ENCODE results near the gene CKS1B.
"Not testable (repeated sequence)": the region's sequence is repeated elsewhere in the genome, so short reads cannot be mapped to it uniquely, and the experiment has no call there.

Gene CKS1B

DNA sequence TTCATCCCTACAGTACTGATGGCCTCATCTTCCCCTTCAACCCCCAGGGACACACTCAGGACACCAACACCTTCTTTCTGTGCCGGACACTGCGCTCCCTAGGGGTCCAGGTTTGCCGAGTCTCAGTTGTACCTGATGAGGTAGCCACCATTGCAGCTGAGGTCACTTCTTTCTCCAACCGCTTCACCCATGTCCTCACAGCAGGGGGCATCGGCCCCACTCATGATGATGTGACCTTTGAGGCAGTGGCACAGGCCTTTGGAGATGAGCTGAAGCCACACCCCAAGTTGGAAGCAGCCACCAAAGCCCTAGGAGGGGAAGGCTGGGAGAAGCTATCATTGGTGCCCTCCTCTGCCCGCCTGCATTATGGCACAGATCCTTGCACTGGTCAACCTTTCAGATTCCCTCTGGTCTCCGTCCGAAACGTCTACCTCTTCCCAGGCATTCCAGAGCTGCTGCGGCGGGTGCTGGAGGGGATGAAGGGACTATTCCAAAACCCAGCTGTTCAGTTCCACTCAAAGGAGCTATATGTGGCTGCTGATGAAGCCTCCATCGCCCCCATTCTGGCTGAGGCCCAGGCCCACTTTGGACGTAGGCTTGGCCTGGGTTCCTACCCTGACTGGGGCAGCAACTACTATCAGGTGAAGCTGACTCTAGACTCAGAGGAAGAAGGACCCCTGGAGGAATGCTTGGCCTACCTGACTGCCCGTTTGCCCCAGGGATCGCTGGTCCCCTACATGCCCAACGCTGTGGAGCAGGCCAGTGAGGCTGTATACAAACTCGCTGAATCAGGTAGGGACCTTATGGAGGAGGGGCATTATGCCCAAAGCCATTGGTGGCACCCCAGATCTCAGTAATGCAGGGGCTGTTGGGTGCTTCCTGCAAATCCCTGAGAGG is 13.8 kb downstream of the CKS1B start:
- no peak for DNase-seq

DNA sequence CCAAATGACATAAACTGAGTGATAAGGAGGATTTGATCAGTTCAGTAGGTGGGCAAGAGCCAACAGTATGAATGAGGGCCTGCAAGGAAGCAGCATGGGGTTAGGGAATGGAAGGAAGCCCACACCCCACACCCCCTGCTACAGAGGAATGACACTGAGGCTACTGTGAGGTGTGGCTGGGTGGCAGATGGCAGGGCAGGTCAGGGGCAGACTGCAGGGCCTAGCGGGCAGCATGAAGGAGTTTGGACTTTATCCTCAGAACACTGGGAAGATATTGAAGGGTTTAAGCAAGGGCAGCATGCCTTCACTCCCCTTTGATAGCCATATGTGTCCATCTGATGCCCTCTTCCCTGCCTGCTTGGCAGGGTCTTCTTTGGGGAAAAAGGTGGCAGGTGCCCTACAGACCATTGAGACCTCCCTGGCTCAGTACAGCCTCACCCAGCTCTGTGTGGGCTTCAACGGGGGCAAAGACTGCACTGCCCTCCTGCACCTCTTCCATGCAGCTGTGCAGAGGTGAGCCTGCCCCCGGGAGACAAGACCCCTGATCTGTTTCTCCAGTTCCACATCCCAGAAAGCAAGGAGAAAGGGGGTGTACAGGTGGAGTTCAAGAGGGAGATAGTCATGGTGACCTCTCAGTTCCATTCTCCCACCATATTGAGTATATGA is 14.8 kb downstream of the CKS1B start:
- no peak for DNase-seq

DNA sequence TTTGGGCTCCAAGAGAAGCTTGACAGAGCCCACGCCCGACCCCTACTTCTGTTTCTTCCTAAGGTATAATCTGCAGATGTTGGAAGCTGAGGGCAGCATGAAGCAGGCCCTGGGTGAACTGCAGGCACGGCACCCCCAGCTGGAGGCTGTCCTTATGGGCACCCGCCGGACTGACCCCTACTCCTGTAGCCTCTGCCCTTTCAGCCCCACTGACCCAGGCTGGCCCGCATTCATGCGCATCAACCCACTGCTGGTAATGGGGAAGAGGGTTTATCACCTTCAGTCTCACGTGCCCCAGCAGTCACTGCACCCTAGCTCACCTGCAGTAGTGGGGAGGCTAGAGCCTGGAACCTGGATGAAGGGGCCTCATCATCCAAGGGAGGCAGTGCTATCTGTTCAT is 15.8 kb downstream of the CKS1B start:
- DNase-seq = no peak

DNA sequence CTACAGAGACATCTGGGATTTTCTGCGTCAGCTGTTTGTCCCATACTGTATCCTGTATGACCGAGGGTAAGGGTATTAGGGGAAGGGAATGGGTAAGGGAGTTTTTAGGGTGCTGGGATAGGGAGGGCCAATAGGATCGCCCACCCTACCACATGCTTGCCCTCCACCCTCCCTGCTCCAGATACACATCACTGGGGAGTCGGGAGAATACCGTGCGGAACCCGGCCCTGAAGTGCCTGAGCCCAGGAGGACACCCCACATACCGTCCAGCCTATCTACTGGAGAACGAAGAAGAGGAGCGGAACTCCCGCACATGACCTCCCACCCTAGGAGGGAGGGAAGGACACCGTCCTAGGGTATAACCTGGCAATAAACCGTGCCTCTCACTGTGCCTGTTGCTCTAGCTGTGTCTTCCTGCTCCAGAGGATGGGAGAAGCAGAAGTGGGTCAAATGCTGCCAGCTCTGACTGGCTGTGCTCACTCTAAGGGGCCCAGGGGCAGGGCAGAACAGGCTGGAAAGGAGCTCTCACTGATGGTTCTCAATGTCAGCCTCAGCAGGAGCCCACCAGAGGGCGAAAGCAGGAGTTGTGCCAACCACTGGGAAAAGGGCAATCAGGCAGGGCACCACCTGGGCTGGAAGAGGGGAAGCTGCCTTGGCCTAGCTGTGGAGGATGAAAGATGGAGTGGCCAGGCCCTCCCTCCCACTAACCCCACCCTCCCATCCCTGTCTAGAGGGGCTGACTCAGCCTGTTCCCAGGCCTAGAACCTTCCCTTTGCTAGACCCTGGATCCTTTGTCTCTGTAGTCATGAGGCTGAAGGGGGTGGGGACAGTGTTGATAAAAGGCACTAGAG is 18.5 kb downstream of the CKS1B start:
- no peak for DNase-seq

DNA sequence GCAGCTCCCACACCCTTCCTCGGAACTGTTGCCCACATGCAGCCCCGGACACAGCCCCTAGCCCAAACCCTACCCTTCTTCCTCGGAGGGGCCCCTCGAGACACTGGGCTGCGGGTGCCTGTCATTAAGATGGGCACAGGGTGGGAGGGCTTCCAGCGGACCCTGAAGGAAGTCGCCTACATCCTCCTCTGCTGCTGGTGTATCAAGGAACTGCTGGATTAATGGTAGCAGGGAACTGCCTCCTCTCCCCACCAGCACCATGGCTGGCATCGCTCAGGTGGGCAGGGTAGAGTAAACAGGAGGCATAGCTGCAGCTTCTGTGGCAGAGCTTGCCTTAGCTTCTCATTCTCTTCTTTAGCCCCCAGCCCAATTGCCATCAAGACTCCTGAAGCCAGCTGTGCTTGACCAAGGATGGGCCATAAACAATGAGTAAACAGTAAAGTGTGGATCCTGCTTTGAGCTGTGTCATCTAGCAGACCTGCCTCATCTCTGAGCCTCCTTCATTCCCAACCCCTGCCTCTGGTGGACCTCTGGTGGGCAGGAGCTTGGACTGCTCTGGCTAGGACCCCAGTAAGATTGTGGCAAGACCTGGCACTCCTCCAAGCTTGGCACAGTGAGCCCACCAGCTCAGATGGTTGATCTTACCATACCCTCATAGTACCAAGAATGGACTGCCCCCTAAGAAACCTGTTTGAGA is 19.2 kb downstream of the CKS1B start, which contains the start of gene LENEP:
LENEP (plus strand) TSS at position 15 of the 697 bp plus-strand sequence; CDS start at position 37, 22 bp downstream.
- no peak for DNase-seq

DNA sequence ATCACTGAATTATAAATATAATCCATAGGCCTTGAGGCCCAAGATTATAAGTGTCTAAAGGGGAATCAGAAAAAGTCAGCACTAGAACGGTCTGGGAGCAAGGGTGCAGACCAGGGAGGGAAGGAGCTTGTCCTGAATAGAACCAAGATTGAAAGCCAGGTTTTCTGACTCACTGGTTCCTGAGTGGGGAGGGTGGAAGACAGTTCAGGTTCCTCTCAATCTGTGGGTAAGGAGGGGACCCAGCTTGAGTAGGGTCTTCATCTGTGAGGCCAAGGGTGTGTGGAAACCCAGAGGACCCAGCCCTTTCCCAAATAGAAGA is 19.7 kb downstream of the CKS1B start:
- DNase-seq = no peak

DNA sequence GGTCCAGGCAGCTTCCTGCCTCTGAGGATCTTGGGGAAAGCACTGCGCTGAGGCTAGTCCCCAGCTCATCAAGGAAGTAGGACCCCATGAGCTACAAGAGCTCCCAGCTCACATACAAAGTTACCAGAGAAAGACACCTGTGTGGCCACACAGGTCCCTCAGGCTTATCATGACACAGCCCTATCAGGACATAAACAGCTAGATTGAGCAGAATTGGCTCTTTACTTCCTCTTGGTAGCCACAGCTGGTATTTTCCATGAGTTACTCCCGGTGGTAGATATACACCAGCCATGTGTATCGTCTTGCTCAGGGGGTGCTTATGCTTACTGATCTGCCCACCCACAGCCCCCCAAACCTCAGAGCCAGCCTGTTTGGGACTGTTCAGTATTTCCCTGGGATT is 20.1 kb downstream of the CKS1B start:
- no peak for DNase-seq

DNA sequence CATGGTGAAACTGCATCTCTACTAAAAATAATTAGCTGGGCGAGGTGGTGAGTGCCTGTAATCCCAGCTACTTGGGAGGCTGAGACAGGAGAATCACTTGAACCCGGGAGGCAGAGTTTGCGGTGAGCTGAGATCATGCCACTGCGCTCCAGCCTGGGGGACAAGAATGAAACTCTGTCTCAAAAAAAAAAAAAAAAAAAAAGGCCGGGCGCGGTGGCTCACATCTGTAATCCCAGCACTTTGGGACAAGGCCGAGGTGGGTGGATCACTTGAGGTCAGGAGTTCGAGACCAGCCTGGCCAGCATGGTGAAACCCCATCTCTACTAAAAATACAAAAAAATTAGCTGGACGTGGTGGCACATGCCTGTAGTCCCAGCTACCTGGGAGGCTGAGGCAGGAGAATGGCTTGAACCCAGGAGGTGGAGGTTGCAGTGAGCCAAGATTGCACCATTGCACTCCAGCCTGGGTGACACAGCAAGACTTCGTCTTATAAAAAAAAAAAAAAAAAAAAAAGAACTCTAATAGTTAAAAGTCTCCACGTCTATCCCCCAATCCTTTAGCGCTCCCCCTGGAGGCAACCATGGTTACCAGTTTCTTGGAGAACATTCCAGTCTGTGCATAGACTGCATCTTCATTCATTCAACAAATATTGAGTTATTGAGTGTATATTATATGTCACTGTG is 21.0 kb downstream of the CKS1B start:
- not testable (repeated sequence) for DNase-seq

DNA sequence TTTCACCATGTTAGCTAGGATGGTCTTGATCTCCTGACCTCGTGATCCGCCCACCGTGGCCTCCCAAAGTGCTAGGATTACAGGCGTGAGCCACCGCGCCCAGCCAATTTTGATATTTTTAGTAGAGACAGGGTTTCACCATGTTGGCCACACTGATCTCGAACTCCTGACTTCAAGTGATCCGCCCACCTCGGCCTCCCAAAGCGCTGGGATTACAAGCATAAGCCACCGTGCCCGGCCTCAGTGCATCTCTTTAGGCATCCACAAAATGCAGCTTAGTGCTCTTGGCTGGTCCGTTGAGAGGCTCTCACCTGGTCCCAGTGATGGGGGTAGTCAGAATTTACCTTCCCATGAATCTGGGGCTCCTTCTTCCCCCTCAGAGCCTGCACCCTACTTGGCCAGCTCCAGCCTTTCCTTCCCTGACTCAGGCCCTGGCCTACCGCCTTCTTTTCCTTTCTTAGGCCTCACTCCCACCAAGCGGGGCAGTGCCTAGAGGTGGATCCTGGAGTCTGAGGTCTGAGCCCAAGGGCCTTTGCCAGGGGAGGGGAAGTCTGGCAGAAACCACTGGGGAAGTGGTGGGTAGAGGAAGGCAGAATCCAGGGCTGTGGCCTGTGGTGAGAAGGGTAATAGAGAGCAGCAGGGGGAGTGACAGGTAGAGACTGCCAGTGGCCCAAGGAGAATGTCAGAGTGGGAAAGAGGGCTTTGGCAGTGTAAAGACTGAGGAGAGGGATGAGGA is 22.7 kb downstream of the CKS1B start:
- no peak for DNase-seq

DNA sequence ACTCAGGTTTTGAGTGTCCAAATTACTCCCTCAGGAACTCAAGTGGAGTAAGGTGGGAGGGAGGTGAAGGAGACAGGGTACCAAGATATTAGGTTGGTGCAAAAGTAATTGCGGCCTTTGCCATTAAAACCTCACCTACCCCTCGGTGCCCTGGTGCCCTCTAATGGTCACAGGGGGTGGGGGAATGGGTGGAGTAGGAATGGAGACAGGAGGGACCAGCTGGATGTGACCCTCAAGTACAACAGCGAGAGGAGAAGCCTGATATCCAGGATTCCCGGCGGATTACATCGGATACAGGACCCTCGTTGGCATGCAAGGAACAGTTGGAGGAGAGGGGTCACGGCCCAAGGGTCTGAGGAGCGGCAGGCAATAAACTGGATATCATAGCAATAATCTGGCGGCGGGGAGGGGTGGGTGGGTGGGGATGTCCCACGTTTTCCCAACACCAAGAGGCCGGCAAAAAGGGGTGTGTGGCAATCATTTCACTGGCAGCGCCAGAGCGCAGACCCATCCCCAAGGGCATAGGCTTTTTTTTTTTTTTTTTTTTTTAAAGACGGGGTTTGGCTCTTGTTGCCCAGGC is 23.8 kb downstream of the CKS1B start:
- DNase-seq = no peak

DNA sequence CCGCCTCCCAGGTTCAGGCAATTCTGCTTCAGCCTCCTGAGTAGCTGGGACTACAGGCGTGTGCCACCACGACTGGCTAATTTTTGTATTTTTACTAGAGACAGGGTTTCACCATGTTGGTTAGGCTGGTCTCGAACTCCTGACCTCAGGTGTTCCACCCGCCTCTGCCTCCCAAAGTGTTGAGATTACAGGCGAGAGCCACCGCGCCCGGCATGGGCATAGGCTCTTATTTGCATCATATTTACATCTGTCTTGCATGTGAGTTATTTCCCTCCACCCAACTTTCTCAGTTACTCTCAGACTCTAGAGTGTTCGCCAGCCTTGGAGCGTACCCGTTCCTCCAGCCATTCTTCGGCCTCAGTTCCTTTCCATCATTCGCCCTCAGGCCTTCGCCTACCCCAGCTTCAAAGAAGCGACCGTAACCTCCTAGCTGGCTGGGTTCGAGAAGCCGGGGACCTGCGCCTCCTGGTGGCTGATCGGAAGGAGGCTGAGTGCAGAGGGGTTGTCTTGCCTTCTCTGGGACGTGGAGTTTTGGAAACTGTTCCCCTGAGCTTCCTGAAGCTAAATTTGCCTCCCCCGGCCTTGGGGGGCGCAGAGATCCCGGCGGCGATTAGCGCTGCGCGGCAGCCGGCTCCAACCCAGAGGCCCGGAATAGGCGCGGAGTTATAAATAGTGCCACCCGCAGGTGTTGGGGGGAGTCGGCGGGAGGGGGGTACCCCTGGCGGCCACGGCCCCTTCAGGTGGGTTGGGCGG is 24.5 kb downstream of the CKS1B start:
- no peak for DNase-seq

DNA sequence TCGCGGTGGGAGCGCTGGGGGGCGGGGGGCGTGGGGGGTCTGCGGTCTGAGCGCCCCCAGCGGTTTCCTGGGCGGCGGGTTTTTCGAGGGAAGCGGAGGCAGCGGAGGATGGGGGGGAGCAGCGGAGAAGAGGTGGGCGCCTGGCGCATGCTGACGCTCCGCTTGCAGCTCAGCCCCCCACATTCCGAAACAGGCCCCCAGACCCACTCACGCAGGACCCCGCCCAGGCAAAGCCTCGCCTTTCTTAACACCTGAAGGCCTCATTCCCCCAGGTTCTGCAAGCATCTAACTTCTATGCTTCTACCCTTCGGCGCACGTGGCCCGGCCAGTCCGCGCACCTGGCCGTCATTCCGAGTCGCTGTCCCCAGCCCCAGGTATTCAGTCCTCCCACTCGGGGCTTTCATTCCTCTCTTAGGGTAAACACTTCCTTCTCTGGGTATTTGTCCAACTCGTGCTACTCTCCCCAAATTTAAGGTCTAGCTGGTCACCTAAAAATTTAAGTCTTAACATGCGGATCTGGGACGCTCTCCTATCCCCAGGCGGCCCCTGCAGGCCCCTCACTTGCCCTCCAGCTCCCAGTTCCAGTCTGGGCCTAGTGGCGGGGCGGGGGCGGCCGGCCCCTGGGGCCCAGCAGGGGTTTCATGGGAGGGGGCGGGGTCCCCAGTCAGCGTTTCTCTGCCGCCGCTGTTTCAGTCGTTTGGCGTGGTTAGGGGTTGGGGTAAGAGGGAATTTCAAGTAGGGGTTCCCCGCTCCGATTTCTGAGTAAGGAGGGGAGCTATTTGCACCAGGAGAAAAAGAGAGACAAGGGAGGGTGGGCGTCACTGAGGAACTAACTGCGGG is 25.3 kb downstream of the CKS1B start:
- no peak for DNase-seq

DNA sequence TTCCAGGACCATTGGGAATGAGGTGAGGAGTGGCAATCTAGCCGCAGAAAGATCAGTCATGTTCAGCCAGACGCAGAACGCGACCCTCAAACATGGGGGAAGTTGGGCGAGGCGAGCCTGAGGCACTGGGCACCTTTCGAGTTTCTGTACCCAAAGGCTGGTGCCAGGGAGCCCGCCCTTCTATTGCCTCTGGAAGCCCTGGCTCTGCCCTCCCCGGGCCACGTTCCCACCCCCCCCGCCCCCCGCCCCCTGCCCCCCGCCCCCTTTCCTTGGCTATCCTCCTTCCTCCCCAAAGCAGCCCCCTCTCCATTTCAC is 25.9 kb downstream of the CKS1B start:
- DNase-seq = no peak

DNA sequence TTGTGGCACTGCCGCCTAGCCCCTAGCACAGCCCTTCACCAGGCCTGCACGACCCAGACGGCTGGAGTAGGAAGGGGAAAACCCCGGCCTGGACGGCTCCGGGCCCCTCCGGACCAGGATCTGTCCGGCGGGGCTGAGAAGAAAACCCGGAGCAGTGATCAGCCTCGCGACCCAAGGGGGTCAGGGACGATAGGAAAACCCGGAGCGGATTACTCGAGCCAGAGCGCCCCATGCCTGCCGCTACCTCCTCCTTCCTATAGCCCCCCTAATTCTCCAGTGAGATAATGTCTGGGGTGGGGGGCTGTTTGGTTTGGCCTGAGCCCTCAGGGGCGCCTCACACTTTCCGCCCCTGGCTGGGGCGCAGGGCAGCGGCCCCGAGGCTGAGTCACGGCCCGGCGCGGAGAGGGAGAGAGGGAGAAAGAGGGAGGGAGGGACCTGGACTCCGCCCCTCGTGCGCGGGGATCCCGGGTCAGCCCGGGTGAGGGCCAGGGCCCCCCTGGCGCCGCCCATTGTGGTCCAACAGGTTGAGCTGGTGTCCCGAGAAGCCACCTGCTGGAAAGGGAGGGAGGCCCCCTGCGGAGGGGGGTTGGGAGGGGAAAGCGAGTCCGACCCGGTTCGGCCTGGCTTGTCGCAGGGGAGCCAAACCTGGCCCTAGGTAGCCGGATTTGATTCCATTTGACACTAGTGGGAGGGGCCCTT is 26.4 kb downstream of the CKS1B start:
- peak; percentile 85 for DNase-seq

DNA sequence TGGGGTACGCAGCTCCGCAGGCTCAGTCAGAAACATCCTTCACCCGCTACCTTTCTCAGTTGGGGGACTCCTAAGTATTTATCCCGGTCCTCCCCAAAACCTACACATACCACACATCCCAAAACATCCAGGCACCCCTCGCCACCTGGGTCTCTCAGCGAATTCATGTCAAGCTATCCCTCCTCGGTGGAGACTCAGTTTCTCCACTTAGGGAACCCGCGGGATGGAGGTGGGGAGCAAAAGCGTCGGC is 26.9 kb downstream of the CKS1B start:
- DNase-seq = no peak

DNA sequence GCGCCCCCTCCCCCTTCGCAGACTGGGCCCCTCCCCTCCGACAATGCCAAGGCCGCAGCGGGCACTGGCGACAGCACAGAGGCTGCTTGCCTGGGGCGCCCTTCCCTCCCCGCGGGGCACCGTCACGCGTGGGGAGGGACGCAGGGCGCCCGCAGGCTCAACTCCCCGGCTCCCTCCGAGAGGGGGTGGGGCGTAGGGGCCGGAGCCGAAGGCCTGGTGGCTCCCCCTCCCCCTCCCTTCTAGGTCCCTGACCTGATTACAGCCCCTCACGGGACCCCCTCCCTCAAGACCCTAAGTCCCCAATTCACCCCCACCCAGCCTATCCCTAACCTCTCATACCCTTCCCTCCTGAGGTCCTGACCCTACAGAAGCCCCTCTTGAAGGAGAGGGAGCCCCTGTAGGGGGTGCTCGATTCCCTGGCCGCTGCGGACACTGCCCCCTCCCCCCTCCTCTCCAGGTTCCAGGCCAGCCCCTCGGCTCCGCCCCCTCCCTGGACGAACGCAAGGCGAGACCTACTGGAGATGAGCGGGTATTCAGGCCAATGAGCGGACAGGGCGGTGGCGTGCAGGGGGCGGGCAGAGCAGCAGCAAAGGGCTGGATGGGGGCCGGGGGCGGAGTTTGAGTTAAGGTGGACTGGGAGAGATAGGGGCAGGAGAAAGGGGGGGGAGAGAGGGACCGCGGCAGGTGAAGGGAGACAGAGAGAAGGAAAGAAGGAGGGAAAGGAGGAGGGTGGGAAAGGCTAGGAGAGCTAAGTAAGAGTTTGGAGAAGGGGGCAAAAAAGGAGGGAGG is 27.4 kb downstream of the CKS1B start:
- DNase-seq = no peak

DNA sequence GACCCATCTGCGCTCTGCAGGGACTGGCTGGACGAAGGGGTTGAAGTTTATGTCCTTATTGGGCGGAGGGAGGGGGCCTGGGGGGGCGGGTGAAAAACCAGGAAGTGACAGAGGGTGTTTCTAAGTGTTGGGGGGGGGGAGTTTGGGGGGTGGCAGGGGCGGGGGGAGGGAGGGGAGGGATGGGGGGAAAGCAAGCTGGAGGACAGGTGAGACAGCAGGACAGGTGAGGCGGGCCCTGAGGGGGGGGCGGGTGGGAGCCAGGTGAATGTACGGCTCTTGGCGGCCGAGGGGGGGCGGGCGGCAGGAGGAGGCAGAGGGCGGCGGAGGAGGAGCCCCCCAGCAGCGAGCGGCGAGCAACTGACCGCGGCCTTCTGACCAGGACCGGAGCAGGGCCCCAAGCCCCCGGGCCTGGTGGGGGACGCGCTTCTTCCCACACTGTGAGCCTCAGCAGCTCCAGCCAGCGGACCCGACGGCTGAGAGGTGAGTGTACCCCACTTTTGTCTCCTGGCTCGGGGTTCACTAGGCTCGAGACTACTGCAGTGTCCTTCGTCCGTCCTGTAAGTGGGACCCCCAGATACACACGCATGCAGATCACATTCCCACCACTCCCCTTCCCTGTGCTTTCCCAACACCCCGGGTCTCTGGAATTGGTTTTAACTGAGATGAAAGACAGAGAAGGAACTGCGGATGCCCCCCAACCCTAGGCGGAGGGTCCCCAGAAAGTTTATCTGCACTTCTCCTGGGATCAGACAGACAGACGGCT is 28.2 kb downstream of the CKS1B start, which contains the start of gene ZBTB7B:
ZBTB7B (plus strand) TSS at position 339 of the 763 bp plus-strand sequence. CDS start 11,859 bp downstream, outside the sequence.
- DNase-seq = no peak

Measured in cortex of kidney (tissue), 1 donor.